Astrocyte (in vitro differentiated cells and primary cell): ENCODE measurements around the gene CEACAM5. TPM values are rescaled to one million over a fixed set of nuclear protein-coding genes. Genes with fewer than 3 reads are reported as not detected.

Experiments used
- DNase-seq: peaks from one replicate; pipeline ENCODE4 v3.0.0-alpha.2; 2010; ENCODE audit warnings: low read depth
- FAIRE-seq: peaks from 2 replicates; lab custom pipeline; 2011; peaks lifted over from hg19 to GRCh38; lab: Jason Lieb, UNC
- H2AFZ ChIP-seq: 2 replicates; pipeline ENCODE4 v1.6.0; 2012; ENCODE audit warnings: low read depth, low read length, inconsistent platforms
- H3K27ac ChIP-seq: 2 replicates; pipeline ENCODE4 v1.5.1; 2011; ENCODE audit warnings: low read depth, low read length, inconsistent platforms
- H3K27me3 ChIP-seq: 2 replicates; pipeline ENCODE4 v1.6.0; 2011; ENCODE audit warnings: low read length, inconsistent platforms; ENCODE audit not compliant: insufficient read depth
- H3K36me3 ChIP-seq: 2 replicates; pipeline ENCODE4 v1.5.1; 2011; ENCODE audit warnings: low read length, inconsistent platforms; ENCODE audit not compliant: insufficient read depth
- H3K4me1 ChIP-seq: 2 replicates; pipeline ENCODE4 v1.5.1; 2011; ENCODE audit warnings: low read length, inconsistent platforms; ENCODE audit not compliant: insufficient read depth
- H3K4me2 ChIP-seq: 2 replicates; pipeline ENCODE4 v1.6.0; 2012; ENCODE audit warnings: low read length, inconsistent platforms
- H3K4me3 ChIP-seq: 2 replicates; pipeline ENCODE4 v1.5.1; 2011; ENCODE audit warnings: low read depth, mild to moderate bottlenecking, low read length, inconsistent platforms; ENCODE audit not compliant: insufficient read depth
- H3K79me2 ChIP-seq: 2 replicates; pipeline ENCODE4 v1.6.0; 2012; ENCODE audit warnings: mild to moderate bottlenecking, low read length, inconsistent platforms; ENCODE audit not compliant: insufficient read depth
- H3K9ac ChIP-seq: 2 replicates; pipeline ENCODE4 v1.6.0; 2012; ENCODE audit warnings: mild to moderate bottlenecking, low read length, inconsistent platforms
- H3K9me3 ChIP-seq: 2 replicates; pipeline ENCODE4 v1.5.1; 2012; ENCODE audit warnings: low read depth, mild to moderate bottlenecking, low read length, inconsistent platforms; ENCODE audit not compliant: insufficient read depth
- H4K20me1 ChIP-seq: 2 replicates; pipeline ENCODE4 v1.6.0; 2012; ENCODE audit warnings: low read length, inconsistent platforms; ENCODE audit not compliant: insufficient read depth
- H3K27ac Mint-ChIP-seq: one replicate; pipeline ENCODE4 v1.8.0; 2021; ENCODE audit warnings: mild to moderate bottlenecking, mixed read lengths; ENCODE audit not compliant: unreplicated experiment
- H3K27me3 Mint-ChIP-seq: one replicate; pipeline ENCODE4 v1.8.0; 2021; ENCODE audit warnings: low read depth, mixed read lengths; ENCODE audit not compliant: unreplicated experiment
- H3K36me3 Mint-ChIP-seq: one replicate; pipeline ENCODE4 v1.8.0; 2021; ENCODE audit warnings: low read depth, mixed read lengths; ENCODE audit not compliant: unreplicated experiment
- H3K4me1 Mint-ChIP-seq: one replicate; pipeline ENCODE4 v1.8.0; 2021; ENCODE audit warnings: low read depth, mixed read lengths; ENCODE audit not compliant: unreplicated experiment
- H3K4me3 Mint-ChIP-seq: one replicate; pipeline ENCODE4 v1.8.0; 2021; ENCODE audit warnings: mild to moderate bottlenecking, moderate library complexity, mixed read lengths; ENCODE audit not compliant: unreplicated experiment
- H3K9me3 Mint-ChIP-seq: one replicate; pipeline ENCODE4 v1.8.0; 2021; ENCODE audit warnings: mild to moderate bottlenecking, mixed read lengths; ENCODE audit not compliant: unreplicated experiment
- CTCF ChIP-seq: IDR thresholded peaks from 2 replicates; pipeline ENCODE4 v1.5.1; 2011; ENCODE audit warnings: low read depth, mild to moderate bottlenecking, inconsistent platforms, low read length, moderate library complexity; ENCODE audit not compliant: insufficient read depth
- EZH2 ChIP-seq: IDR thresholded peaks from 2 replicates; pipeline ENCODE4 v1.6.1; 2012; ENCODE audit warnings: mild to moderate bottlenecking, low read length, inconsistent platforms; ENCODE audit not compliant: insufficient read depth
- total RNA-seq: library from RNA; stranded (reverse); gene quantifications from 2 replicates; pipeline ENCODE4 v1.2.1, GENCODE V29; 2021

CEACAM5 gene
- total RNA-seq, 1 donor from 2014 or later: not detected

- Histone ChIP-seq H4K20me1 (no peaks in the 10 kb centered on the region), H3K36me3 (no peaks in the 10 kb centered on the region), H3K9ac (no peak overlapping the region), H3K79me2 (no peaks in the 10 kb centered on the region), H3K4me2 (no peak overlapping the region), H3K4me1 (no peaks in the 10 kb centered on the region), H3K27ac (no peak overlapping the region), H3K27me3 (no peaks in the 10 kb centered on the region), H2AFZ (no peak overlapping the region), H3K4me3 (no peak overlapping the region), H3K9me3 (peaks cover 6% of the 10 kb centered on the region)
- Mint-ChIP-seq H3K4me1 (no peaks in the 10 kb centered on the region), H3K36me3 (no peaks in the 10 kb centered on the region), H3K27me3 (peaks cover 59% of the 10 kb centered on the region), H3K9me3 (peaks cover 4% of the 10 kb centered on the region), H3K27ac (no peak overlapping the region), H3K4me3 (no peak overlapping the region)
- FAIRE-seq (no peak), DNase-seq (no peak)
- no peak for TF ChIP-seq CTCF
- TF ChIP-seq EZH2: no peak
Measured at GRCh38 chr19:41670755-41671154, 37.7 kb upstream of the CEACAM5 start.

- Mint-ChIP-seq H3K9me3 (no peaks in the 10 kb centered on the region), H3K36me3 (no peaks in the 10 kb centered on the region), H3K27me3 (peaks cover 63% of the 10 kb centered on the region), H3K27ac (no peak overlapping the region), H3K4me1 (no peaks in the 10 kb centered on the region), H3K4me3 (no peak overlapping the region)
- Histone ChIP-seq H3K4me2 (no peak overlapping the region), H3K9me3 (no peaks in the 10 kb centered on the region), H3K4me3 (no peak overlapping the region), H2AFZ (no peak overlapping the region), H3K27me3 (no peaks in the 10 kb centered on the region), H3K27ac (no peak overlapping the region), H4K20me1 (no peaks in the 10 kb centered on the region), H3K36me3 (no peaks in the 10 kb centered on the region), H3K4me1 (no peaks in the 10 kb centered on the region), H3K9ac (no peak overlapping the region), H3K79me2 (no peaks in the 10 kb centered on the region)
- no peak for DNase-seq
- no peak for FAIRE-seq
- TF ChIP-seq CTCF: no peak
- TF ChIP-seq EZH2: no peak
Measured at GRCh38 chr19:41671486-41671885, 36.9 kb upstream of the CEACAM5 start.

GRCh38 chr19:41682437-41682836, 26.0 kb upstream of the CEACAM5 start:
- TF ChIP-seq EZH2: no peak
- TF ChIP-seq CTCF: no peak
- peaks cover 5% of the 10 kb centered on the region for H3K9me3 Mint-ChIP-seq
- no peak for DNase-seq

More at GRCh38 chr19:41682437-41682836, 26.0 kb upstream of the CEACAM5 start:
- H2AFZ ChIP-seq: no peak overlapping the region
- H3K9me3 ChIP-seq: no peaks in the 10 kb centered on the region
- no peak overlapping the region for H3K4me3 Mint-ChIP-seq
- H3K27me3 ChIP-seq: no peaks in the 10 kb centered on the region
- no peak overlapping the region for H3K9ac ChIP-seq
- peaks cover 65% of the 10 kb centered on the region for H3K27me3 Mint-ChIP-seq
- H3K4me1 Mint-ChIP-seq: no peaks in the 10 kb centered on the region
- no peaks in the 10 kb centered on the region for H3K36me3 Mint-ChIP-seq
- H4K20me1 ChIP-seq: no peaks in the 10 kb centered on the region
- H3K4me3 ChIP-seq: no peak overlapping the region
- no peak for FAIRE-seq
- no peak overlapping the region for H3K4me2 ChIP-seq
- H3K79me2 ChIP-seq: no peaks in the 10 kb centered on the region
- no peaks in the 10 kb centered on the region for H3K36me3 ChIP-seq
- no peak overlapping the region for H3K27ac ChIP-seq
- no peak overlapping the region for H3K27ac Mint-ChIP-seq
- no peaks in the 10 kb centered on the region for H3K4me1 ChIP-seq
